SK-N-MC (cell line): Measurements from ENCODE around the gene EXD3.
"Not testable (repeated sequence)": the region's sequence is repeated elsewhere in the genome, so short reads cannot be mapped to it uniquely, and the experiment has no call there.

Experiments used
- EZH2 ChIP-seq: fragments of 200-600 bp; sonication (generic); IDR thresholded peaks from one replicate; pipeline ENCODE4 v1.6.1; 2017; ENCODE audit warnings: antibody characterized with exemption
- POLR2AphosphoS5 ChIP-seq: IDR thresholded peaks from 2 replicates; pipeline ENCODE4 v1.6.1; 2012; ENCODE audit warnings: mild to moderate bottlenecking, low read depth, low read length, borderline replicate concordance

- TF ChIP-seq POLR2AphosphoS5, EZH2: not testable (repeated sequence)
Measured at GRCh38 chr9:137466389-137467085, 43.6 kb upstream of the EXD3 start.
